ENCODE measurements around the gene ZDHHC13. TPM values are rescaled to one million over a fixed set of nuclear protein-coding genes. Genes with fewer than 3 reads are reported as not detected.
"Not testable (repeated sequence)": the region's sequence is repeated elsewhere in the genome, so short reads cannot be mapped to it uniquely, and the experiment has no call there.

The ZDHHC13 gene
- total RNA-seq, 1 donor from 2014 or later: 17.3 TPM

DNA sequence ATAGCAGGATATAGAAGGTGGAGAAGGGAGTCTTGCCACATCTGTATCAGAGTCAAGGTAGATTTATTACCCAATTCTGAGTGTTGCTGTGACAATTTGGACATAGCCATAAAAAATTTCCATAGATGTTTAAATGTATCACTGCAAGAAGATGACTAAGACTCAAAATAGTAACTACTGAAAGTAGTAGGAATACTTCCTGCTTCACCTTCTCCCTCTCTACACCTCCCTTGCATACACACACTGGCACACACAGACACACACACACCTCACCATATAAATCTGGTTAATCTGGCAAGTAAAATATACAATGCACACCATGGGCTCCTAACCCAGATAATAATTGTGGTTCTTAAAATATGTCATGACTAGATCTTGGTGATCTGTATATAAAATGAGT is 5.2 kb upstream of the ZDHHC13 start:
- Mint-ChIP-seq H3K36me3 (no peaks in the 10 kb centered on the region), H3K4me1 (no peaks in the 10 kb centered on the region), H3K27me3 (ENCODE audit: low read depth) (peaks cover 27% of the 10 kb centered on the region), H3K27ac (no peak overlapping the region), H3K4me3 (no peak overlapping the region), H3K9me3 (no peaks in the 10 kb centered on the region)
- TF ChIP-seq, protein P1, sequence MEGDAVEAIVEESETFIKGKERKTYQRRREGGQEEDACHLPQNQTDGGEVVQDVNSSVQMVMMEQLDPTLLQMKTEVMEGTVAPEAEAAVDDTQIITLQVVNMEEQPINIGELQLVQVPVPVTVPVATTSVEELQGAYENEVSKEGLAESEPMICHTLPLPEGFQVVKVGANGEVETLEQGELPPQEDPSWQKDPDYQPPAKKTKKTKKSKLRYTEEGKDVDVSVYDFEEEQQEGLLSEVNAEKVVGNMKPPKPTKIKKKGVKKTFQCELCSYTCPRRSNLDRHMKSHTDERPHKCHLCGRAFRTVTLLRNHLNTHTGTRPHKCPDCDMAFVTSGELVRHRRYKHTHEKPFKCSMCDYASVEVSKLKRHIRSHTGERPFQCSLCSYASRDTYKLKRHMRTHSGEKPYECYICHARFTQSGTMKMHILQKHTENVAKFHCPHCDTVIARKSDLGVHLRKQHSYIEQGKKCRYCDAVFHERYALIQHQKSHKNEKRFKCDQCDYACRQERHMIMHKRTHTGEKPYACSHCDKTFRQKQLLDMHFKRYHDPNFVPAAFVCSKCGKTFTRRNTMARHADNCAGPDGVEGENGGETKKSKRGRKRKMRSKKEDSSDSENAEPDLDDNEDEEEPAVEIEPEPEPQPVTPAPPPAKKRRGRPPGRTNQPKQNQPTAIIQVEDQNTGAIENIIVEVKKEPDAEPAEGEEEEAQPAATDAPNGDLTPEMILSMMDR (IDR thresholded peaks at IDR 0.05; ENCODE audit: unreplicated experiment): no peak
- no peak for DNase-seq (ENCODE audit: low spot score in 2 of 2, unreplicated experiment in 2 of 2)

DNA sequence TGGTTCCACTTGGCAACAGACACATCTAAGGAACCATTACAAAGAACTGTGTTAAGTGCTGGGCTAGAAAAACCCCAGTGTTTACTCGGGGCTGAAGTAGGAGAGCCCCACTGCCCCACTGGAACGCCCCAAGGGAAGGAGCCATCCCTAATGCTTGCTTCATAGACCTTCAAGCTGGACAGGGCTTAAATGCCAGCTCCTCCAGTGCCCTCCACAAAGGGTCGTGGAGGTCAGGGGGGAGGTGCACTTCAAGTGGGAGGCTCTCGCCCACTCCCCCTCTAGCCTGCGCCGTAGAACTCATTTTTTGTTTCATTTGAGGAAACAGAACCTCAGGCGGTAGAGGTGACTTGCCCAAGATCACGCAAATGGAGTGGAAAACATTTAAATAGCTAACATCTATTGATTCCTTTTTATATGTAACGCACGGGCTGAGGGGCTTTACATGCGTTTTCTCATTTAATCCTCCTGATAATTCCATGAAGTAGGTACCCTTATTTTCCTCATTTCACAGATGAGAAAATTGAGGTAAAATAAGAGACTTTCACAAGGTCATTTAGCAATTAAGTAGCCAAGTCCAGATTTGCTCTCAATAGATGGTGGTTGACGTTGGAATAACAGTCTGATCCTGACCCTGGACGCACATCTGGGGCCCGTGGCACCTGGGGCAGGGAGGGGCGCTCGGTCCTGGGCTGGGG is 545 bp upstream of the ZDHHC13 start:
- peaks cover 20% of the 10 kb centered on the region for H3K27me3 Mint-ChIP-seq (ENCODE audit: low read depth)
- peak overlapping the region; percentile 89 for H3K4me3 Mint-ChIP-seq

DNA sequence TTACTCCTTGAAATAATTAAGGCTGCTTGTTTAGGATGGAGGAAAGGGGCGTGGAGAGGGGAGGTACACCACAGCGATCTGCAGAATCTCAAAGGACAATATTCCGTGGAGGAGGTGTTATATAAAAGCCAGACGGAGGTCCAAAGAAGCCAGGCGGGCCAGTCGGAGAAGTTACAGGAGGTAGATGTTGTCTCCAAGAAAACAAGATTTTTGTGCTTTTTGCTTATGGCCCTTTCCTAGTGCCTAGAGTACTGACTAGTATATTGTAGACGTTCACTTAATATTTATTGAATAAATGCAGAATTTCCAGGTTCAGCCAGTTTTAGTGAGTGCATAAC is 761 bp downstream of the ZDHHC13 start:
- Mint-ChIP-seq H3K4me1 (peaks cover 14% of the 10 kb centered on the region), H3K27ac (no peak overlapping the region), H3K9me3 (no peaks in the 10 kb centered on the region), H3K27me3 (ENCODE audit: low read depth) (peaks cover 12% of the 10 kb centered on the region), H3K36me3 (peaks cover 3% of the 10 kb centered on the region), H3K4me3 (peak overlapping the region; percentile 89)
- no peak for DNase-seq (ENCODE audit: low spot score in 2 of 2, unreplicated experiment in 2 of 2)
- TF ChIP-seq, protein P1 (IDR thresholded peaks at IDR 0.05; ENCODE audit: unreplicated experiment): no peak

More for the DNA sequence above, 545 bp upstream of the ZDHHC13 start:
- DNase-seq (ENCODE audit: low spot score in 2 of 2, unreplicated experiment in 2 of 2): no peak
- H3K4me1 Mint-ChIP-seq: peaks cover 14% of the 10 kb centered on the region
- H3K9me3 Mint-ChIP-seq: no peaks in the 10 kb centered on the region
- TF ChIP-seq, protein P1 (IDR thresholded peaks at IDR 0.05; ENCODE audit: unreplicated experiment): no peak
- peak overlapping the region; percentile 58 for H3K27ac Mint-ChIP-seq
- H3K36me3 Mint-ChIP-seq: peaks cover 3% of the 10 kb centered on the region

DNA sequence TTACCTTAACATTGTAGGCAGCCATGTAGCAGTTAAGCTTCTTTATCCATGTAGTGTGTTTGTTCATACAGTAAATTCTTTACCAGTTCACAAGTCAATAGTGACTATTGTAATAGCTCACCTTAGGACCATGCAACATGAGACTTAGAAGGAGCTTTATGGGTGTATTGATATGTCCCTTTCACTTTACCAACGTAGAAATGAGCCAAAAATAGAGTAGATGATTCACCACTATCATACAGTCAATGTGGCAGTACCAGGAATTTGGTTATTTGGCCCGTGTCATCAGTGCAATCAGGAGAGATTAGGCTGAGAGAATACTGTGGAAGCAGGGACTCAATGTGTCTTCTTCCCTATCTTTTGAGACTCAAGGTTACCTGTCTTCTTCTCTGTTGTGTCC is 4.7 kb downstream of the ZDHHC13 start:
- Mint-ChIP-seq H3K4me1 (peaks cover 14% of the 10 kb centered on the region), H3K27ac (no peak overlapping the region), H3K9me3 (no peaks in the 10 kb centered on the region), H3K36me3 (peaks cover 14% of the 10 kb centered on the region), H3K27me3 (ENCODE audit: low read depth) (no peaks in the 10 kb centered on the region), H3K4me3 (no peak overlapping the region)
- TF ChIP-seq, protein P1 (IDR thresholded peaks at IDR 0.05; ENCODE audit: unreplicated experiment): no peak
- no peak for DNase-seq (ENCODE audit: low spot score in 2 of 2, unreplicated experiment in 2 of 2)

DNA sequence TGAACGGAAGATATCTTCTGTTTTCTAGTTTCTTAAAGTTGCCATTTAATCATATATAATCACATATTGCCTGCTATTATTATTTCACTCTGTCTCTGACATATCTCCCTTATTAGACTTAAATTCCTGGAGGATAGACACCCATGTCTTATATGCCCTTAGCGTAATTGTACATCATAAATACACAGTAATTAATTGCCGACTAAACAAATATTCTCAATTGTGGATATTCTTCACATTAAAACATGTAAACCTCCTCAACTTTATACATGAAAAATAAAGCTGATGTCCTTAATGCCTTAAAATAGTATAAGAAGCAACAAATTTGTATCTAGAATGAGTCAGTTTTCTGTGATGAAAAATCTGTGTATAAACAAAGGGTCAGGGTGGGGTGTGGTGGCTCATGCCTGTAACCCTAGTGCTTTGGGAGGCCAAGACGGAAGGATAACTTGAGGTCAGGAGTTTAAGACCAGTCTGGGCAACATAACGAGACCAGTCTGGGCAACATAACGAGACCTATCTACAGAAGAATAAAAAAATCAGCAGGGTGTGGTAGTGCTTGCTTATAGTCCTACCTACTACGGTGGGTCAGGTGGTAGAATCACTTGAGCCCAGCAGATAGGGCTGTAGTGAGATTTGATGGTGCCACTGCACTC is 6.1 kb downstream of the ZDHHC13 start:
- H3K4me1 Mint-ChIP-seq: peaks cover 8% of the 10 kb centered on the region
- H3K36me3 Mint-ChIP-seq: peaks cover 23% of the 10 kb centered on the region
- H3K4me3 Mint-ChIP-seq: no peak overlapping the region
- no peak overlapping the region for H3K27ac Mint-ChIP-seq
- TF ChIP-seq, protein P1 (IDR thresholded peaks at IDR 0.05; ENCODE audit: unreplicated experiment): no peak
- H3K9me3 Mint-ChIP-seq: no peaks in the 10 kb centered on the region
- H3K27me3 Mint-ChIP-seq (ENCODE audit: low read depth): no peaks in the 10 kb centered on the region
- no peak for DNase-seq (ENCODE audit: low spot score in 2 of 2, unreplicated experiment in 2 of 2)

DNA sequence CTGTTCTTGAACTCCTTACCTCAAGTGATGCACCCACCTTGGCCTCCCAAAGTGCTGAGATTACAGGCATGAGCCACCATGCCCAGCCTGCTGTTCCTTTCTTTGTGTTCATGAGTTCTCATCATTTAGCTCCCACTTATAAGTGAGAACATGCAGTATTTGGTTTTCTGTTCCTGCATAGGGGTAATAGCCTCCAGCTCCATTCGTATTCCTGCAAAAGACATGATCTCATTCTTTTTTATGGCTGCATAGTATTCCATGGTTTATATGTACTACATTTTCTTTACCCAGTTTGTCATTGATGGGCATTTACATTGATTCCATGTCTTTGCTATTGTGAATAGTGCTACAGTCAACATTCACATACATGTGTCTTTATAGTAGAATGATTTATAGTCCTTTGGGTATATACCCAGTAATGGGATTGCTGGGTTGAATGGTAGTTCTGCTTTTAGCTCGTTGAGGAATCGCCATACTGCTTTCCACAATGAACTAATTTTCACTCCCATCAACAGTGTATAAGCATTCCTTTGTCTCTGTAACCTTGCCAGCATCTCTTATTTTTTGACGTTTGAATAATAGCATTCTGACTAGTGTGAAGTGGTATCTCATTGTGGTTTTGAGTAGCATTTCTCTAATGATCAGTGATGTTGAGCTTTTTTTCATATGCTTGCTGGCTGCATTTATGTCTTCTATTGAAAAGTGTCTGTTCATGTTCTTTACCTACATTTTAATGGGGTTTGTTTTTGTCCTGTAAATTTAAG is 9.8 kb downstream of the ZDHHC13 start:
- DNase-seq (ENCODE audit: low spot score in 2 of 2, unreplicated experiment in 2 of 2); H3K9me3 Mint-ChIP-seq; H3K27ac Mint-ChIP-seq; H3K4me1 Mint-ChIP-seq; H3K27me3 Mint-ChIP-seq (ENCODE audit: low read depth); H3K4me3 Mint-ChIP-seq: not testable (repeated sequence)
- H3K36me3 Mint-ChIP-seq: peaks cover 25% of the 10 kb centered on the region

All from mesothelial cell of epicardium (in vitro differentiated cells).